ENCODE data around the gene MARCHF9. TPM values are rescaled to one million over a fixed set of nuclear protein-coding genes. Genes with fewer than 3 reads are reported as not detected.
"Not testable (repeated sequence)": the region's sequence is repeated elsewhere in the genome, so short reads cannot be mapped to it uniquely, and the experiment has no call there.

Gene MARCHF9
- total RNA-seq, 1 experiment from 2014 or later: 6.2 TPM

GRCh38 chr12:57771873-57772428 lies 17.0 kb downstream of the MARCHF9 start, which contains the start of gene METTL1 (continued):
- TF ChIP-seq, protein P1, sequence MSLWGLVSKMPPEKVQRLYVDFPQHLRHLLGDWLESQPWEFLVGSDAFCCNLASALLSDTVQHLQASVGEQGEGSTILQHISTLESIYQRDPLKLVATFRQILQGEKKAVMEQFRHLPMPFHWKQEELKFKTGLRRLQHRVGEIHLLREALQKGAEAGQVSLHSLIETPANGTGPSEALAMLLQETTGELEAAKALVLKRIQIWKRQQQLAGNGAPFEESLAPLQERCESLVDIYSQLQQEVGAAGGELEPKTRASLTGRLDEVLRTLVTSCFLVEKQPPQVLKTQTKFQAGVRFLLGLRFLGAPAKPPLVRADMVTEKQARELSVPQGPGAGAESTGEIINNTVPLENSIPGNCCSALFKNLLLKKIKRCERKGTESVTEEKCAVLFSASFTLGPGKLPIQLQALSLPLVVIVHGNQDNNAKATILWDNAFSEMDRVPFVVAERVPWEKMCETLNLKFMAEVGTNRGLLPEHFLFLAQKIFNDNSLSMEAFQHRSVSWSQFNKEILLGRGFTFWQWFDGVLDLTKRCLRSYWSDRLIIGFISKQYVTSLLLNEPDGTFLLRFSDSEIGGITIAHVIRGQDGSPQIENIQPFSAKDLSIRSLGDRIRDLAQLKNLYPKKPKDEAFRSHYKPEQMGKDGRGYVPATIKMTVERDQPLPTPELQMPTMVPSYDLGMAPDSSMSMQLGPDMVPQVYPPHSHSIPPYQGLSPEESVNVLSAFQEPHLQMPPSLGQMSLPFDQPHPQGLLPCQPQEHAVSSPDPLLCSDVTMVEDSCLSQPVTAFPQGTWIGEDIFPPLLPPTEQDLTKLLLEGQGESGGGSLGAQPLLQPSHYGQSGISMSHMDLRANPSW (CRISPR knock-in tag; conservative IDR thresholded peaks at IDR 0.05; ENCODE audit: low read depth): 0 out of 2 replicates have a peak, but pooled peaks have one; percentile 62
- TF ChIP-seq, protein P2, sequence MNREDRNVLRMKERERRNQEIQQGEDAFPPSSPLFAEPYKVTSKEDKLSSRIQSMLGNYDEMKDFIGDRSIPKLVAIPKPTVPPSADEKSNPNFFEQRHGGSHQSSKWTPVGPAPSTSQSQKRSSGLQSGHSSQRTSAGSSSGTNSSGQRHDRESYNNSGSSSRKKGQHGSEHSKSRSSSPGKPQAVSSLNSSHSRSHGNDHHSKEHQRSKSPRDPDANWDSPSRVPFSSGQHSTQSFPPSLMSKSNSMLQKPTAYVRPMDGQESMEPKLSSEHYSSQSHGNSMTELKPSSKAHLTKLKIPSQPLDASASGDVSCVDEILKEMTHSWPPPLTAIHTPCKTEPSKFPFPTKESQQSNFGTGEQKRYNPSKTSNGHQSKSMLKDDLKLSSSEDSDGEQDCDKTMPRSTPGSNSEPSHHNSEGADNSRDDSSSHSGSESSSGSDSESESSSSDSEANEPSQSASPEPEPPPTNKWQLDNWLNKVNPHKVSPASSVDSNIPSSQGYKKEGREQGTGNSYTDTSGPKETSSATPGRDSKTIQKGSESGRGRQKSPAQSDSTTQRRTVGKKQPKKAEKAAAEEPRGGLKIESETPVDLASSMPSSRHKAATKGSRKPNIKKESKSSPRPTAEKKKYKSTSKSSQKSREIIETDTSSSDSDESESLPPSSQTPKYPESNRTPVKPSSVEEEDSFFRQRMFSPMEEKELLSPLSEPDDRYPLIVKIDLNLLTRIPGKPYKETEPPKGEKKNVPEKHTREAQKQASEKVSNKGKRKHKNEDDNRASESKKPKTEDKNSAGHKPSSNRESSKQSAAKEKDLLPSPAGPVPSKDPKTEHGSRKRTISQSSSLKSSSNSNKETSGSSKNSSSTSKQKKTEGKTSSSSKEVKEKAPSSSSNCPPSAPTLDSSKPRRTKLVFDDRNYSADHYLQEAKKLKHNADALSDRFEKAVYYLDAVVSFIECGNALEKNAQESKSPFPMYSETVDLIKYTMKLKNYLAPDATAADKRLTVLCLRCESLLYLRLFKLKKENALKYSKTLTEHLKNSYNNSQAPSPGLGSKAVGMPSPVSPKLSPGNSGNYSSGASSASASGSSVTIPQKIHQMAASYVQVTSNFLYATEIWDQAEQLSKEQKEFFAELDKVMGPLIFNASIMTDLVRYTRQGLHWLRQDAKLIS (CRISPR knock-in tag; IDR thresholded peaks at IDR 0.05; ENCODE audit: borderline replicate concordance): peak; percentile 84; the same call in 1 of the 2 replicates
- TF ChIP-seq CREB1 (CRISPR knock-in tag; IDR thresholded peaks at IDR 0.05) (peak; percentile 73; the same call in 1 of the 2 replicates), PREB (CRISPR knock-in tag; IDR thresholded peaks at IDR 0.05; ENCODE audit: borderline replicate concordance) (0 out of 2 replicates have a peak, but pooled peaks have one; percentile 23), ZNF416 (CRISPR knock-in tag; IDR thresholded peaks at IDR 0.05) (no peak), ZBTB21 (CRISPR knock-in tag; IDR thresholded peaks at IDR 0.05; ENCODE audit: borderline replicate concordance) (peak; percentile 88), GTF2I (CRISPR knock-in tag; conservative IDR thresholded peaks at IDR 0.05) (0 out of 2 replicates have a peak, but pooled peaks have one; percentile 53), USF2 (CRISPR knock-in tag; IDR thresholded peaks at IDR 0.05) (peak; percentile 81), GABPB1 (CRISPR knock-in tag; IDR thresholded peaks at IDR 0.05) (peak; percentile 87), NFYB (CRISPR knock-in tag; conservative IDR thresholded peaks at IDR 0.05; ENCODE audit: low read depth) (peak; percentile 26; the same call in 1 of the 2 replicates)

GRCh38 chr12:57772429-57773322 lies 17.8 kb downstream of the MARCHF9 start, which contains the start of gene EEF1AKMT3:
EEF1AKMT3 (plus strand) TSS chr12:57772614; CDS start chr12:57772725, 111 bp downstream.
- TF ChIP-seq SMAD3 (CRISPR knock-in tag; IDR thresholded peaks at IDR 0.05; ENCODE audit: borderline replicate concordance): peak; percentile 71; the same call in 1 of the 2 replicates
- no peak for TF ChIP-seq CTCF (IDR thresholded peaks at IDR 0.05)
- TF ChIP-seq CBFB (CRISPR knock-in tag; IDR thresholded peaks at IDR 0.05; ENCODE audit: low read depth): no peak
- TF ChIP-seq, protein P3, sequence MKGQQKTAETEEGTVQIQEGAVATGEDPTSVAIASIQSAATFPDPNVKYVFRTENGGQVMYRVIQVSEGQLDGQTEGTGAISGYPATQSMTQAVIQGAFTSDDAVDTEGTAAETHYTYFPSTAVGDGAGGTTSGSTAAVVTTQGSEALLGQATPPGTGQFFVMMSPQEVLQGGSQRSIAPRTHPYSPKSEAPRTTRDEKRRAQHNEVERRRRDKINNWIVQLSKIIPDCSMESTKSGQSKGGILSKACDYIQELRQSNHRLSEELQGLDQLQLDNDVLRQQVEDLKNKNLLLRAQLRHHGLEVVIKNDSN (CRISPR knock-in tag; IDR thresholded peaks at IDR 0.05): 0 out of 2 replicates have a peak, but pooled peaks have one; percentile 21
- TF ChIP-seq JAZF1 (CRISPR knock-in tag; IDR thresholded peaks at IDR 0.05): no peak
- TF ChIP-seq GABPB1 (CRISPR knock-in tag; IDR thresholded peaks at IDR 0.05): no peak
- peak; percentile 28 for ATAC-seq
- peak; percentile 63 for DNase-seq (ENCODE audit: low spot score)
- ChIA-PET CTCF (interaction anchor here (0.6 to 1.5 kb wide), 11 partner anchors 9 to 1089 kb away, joined by 3 to 19 read pairs (median 3); partner anchors contain the start of gene TSFM), POLR2A (interaction anchor here (0.8 to 1.0 kb wide), 9 partner anchors 8 to 80 kb away, joined by 3 to 6 read pairs (median 3); partner anchors contain the start of genes CDK4, CTDSP2 and TSPAN31)
- peaks cover 23% of the 10 kb centered on the region for H3K36me3 Mint-ChIP-seq
- H3K4me1 Mint-ChIP-seq: peaks cover 6% of the 10 kb centered on the region; the same call in 1 of the 2 replicates
- no peaks in the 10 kb centered on the region for H3K9me3 Mint-ChIP-seq
- peak within 1 kb of the TSS; percentile 100 for H3K27ac Mint-ChIP-seq
- peaks cover 23% of the 10 kb centered on the region for H3K27me3 Mint-ChIP-seq (ENCODE audit: low read depth)
- peak within 1 kb of the TSS; percentile 97 for H3K4me3 Mint-ChIP-seq

GRCh38 chr12:57774634-57775033 lies 19.7 kb downstream of the MARCHF9 start:
- CTCF ChIA-PET: interaction anchor here (0.9 to 2.0 kb wide), 4 partner anchors 9 to 142 kb away, joined by 3 to 8 read pairs (median 4); partner anchors contain the start of gene B4GALNT1
- ATAC-seq; H3K36me3 Mint-ChIP-seq; H3K4me3 Mint-ChIP-seq; DNase-seq (ENCODE audit: low spot score); H3K27ac Mint-ChIP-seq; H3K4me1 Mint-ChIP-seq; H3K9me3 Mint-ChIP-seq; POLR2A ChIA-PET: not testable (repeated sequence)
- H3K27me3 Mint-ChIP-seq (ENCODE audit: low read depth): peaks cover 16% of the 10 kb centered on the region
